Measurements from ENCODE around the gene UST. TPM values are rescaled to one million over a fixed set of nuclear protein-coding genes. Genes with fewer than 3 reads are reported as not detected.
"Not testable (repeated sequence)": the region's sequence is repeated elsewhere in the genome, so short reads cannot be mapped to it uniquely, and the experiment has no call there.

Gene UST
- polyA plus RNA-seq, 1 donor from 2014 or later, result 7.5 TPM

DNA sequence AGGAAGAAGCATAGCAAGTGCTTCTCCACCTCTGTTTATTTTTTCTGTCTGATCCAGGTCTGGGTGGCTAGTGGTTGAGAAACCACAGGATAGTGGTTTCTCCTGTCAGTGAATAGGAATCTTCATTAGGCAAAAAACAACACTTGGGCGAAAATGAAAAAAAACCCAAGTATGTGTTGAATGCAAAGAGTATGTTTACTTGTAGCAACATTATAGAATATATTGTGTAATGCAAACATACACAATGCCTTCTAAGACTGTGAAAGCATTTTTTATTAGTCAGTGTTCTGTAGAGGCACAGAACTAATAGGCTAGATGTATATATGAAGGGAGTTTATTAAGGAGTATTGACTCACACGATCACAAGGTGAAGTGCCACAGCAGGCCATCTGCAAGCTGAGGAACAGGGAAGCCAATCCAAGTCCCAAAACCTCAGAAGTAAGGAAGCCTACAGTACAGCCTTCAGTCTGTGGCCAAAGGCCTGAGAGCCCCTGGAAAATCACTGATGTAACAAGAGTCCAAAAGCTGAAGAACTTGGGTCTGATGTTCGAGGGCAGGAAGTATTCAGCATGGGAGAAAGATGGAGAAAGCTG is 111.1 kb downstream of the UST start:
- H3K27me3 ChIP-seq (ENCODE audit: insufficient read depth, low read depth, low read length), result no peaks in the 10 kb centered on the region
- H3K79me2 ChIP-seq (replicated peaks; ENCODE audit: insufficient read depth, low read length), result no peaks in the 10 kb centered on the region
- H2AFZ ChIP-seq (ENCODE audit: low read depth, low read length), result no peak overlapping the region
- no peaks in the 10 kb centered on the region for H4K20me1 ChIP-seq (ENCODE audit: insufficient read depth)
- no peak overlapping the region for H3K9ac ChIP-seq (ENCODE audit: low read length)
- H3K27ac ChIP-seq (ENCODE audit: low read length), result no peak overlapping the region
- no peaks in the 10 kb centered on the region for H3K9me2 ChIP-seq (ENCODE audit: insufficient read depth, low read length)
- no peaks in the 10 kb centered on the region for H3F3A ChIP-seq (ENCODE audit: insufficient read depth, low read length, poor library complexity, severe bottlenecking)
- H3K9me3 ChIP-seq (ENCODE audit: low read length), result no peaks in the 10 kb centered on the region
- no peak overlapping the region for H3K4me3 ChIP-seq (ENCODE audit: low read length)
- H3K4me2 ChIP-seq (ENCODE audit: low read length), result no peak overlapping the region
- no peaks in the 10 kb centered on the region for H3K36me3 ChIP-seq (ENCODE audit: insufficient read depth, low read length)
- TF ChIP-seq, protein P1, sequence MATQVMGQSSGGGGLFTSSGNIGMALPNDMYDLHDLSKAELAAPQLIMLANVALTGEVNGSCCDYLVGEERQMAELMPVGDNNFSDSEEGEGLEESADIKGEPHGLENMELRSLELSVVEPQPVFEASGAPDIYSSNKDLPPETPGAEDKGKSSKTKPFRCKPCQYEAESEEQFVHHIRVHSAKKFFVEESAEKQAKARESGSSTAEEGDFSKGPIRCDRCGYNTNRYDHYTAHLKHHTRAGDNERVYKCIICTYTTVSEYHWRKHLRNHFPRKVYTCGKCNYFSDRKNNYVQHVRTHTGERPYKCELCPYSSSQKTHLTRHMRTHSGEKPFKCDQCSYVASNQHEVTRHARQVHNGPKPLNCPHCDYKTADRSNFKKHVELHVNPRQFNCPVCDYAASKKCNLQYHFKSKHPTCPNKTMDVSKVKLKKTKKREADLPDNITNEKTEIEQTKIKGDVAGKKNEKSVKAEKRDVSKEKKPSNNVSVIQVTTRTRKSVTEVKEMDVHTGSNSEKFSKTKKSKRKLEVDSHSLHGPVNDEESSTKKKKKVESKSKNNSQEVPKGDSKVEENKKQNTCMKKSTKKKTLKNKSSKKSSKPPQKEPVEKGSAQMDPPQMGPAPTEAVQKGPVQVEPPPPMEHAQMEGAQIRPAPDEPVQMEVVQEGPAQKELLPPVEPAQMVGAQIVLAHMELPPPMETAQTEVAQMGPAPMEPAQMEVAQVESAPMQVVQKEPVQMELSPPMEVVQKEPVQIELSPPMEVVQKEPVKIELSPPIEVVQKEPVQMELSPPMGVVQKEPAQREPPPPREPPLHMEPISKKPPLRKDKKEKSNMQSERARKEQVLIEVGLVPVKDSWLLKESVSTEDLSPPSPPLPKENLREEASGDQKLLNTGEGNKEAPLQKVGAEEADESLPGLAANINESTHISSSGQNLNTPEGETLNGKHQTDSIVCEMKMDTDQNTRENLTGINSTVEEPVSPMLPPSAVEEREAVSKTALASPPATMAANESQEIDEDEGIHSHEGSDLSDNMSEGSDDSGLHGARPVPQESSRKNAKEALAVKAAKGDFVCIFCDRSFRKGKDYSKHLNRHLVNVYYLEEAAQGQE (IDR thresholded peaks at IDR 0.05; ENCODE audit: borderline replicate concordance), result no peak
- TF ChIP-seq POLR2AphosphoS5 (IDR thresholded peaks at IDR 0.05) (no peak), RAD21 (conservative IDR thresholded peaks at IDR 0.05) (no peak), TAF1 (IDR thresholded peaks at IDR 0.05; ENCODE audit: low read depth) (no peak), EZH2 (IDR thresholded peaks at IDR 0.05; ENCODE audit: borderline replicate concordance, insufficient read depth, low read length, poor library complexity, severe bottlenecking) (no peak), SMC3 (conservative IDR thresholded peaks at IDR 0.05; ENCODE audit: poor library complexity) (no peak), MXI1 (conservative IDR thresholded peaks at IDR 0.05; ENCODE audit: poor library complexity, severe bottlenecking) (no peak), EP300 (conservative IDR thresholded peaks at IDR 0.05; ENCODE audit: poor library complexity, severe bottlenecking) (no peak)
- TF ChIP-seq, protein P2, sequence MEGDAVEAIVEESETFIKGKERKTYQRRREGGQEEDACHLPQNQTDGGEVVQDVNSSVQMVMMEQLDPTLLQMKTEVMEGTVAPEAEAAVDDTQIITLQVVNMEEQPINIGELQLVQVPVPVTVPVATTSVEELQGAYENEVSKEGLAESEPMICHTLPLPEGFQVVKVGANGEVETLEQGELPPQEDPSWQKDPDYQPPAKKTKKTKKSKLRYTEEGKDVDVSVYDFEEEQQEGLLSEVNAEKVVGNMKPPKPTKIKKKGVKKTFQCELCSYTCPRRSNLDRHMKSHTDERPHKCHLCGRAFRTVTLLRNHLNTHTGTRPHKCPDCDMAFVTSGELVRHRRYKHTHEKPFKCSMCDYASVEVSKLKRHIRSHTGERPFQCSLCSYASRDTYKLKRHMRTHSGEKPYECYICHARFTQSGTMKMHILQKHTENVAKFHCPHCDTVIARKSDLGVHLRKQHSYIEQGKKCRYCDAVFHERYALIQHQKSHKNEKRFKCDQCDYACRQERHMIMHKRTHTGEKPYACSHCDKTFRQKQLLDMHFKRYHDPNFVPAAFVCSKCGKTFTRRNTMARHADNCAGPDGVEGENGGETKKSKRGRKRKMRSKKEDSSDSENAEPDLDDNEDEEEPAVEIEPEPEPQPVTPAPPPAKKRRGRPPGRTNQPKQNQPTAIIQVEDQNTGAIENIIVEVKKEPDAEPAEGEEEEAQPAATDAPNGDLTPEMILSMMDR (IDR thresholded peaks at IDR 0.05; ENCODE audit: poor library complexity, severe bottlenecking), result no peak

GRCh38 chr6:148864132-148864531 is 117.3 kb downstream of the UST start:
- H3K27ac ChIP-seq (ENCODE audit: low read length); H2AFZ ChIP-seq (ENCODE audit: low read depth, low read length); H3K4me2 ChIP-seq (ENCODE audit: low read length); H3K9me3 ChIP-seq (ENCODE audit: low read length); H3K4me3 ChIP-seq (ENCODE audit: low read length); H3K9me2 ChIP-seq (ENCODE audit: insufficient read depth, low read length); H3K27me3 ChIP-seq (ENCODE audit: insufficient read depth, low read depth, low read length); H3K36me3 ChIP-seq (ENCODE audit: insufficient read depth, low read length); H3K9ac ChIP-seq (ENCODE audit: low read length); H4K20me1 ChIP-seq (ENCODE audit: insufficient read depth); H3K79me2 ChIP-seq (replicated peaks; ENCODE audit: insufficient read depth, low read length); H3F3A ChIP-seq (ENCODE audit: insufficient read depth, low read length, poor library complexity, severe bottlenecking): not testable (repeated sequence)

DNA sequence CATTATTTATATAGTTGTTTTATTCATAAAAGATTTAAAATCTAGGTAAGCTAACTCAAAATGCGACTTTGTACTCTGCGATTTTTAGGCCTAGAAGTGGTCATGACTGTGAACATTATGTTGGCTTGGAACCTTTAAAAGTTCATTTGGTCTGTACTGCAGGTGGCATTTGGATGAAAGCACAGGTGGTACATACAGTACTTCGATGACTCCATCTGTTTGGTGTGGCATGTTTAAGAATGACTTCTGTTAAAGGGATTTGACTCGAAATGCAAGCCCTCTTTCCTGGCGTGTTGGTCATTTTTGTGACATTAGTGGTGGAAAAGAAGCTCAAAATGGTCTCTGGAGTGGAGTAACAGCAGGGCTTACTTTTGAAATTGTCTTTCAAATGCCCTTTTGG is 118.1 kb downstream of the UST start:
- Histone ChIP-seq H3K27ac (ENCODE audit: low read length) (no peak overlapping the region), H3K9me2 (ENCODE audit: insufficient read depth, low read length) (no peaks in the 10 kb centered on the region), H3K27me3 (ENCODE audit: insufficient read depth, low read depth, low read length) (no peaks in the 10 kb centered on the region), H2AFZ (ENCODE audit: low read depth, low read length) (no peak overlapping the region), H3K9me3 (ENCODE audit: low read length) (no peaks in the 10 kb centered on the region), H4K20me1 (ENCODE audit: insufficient read depth) (no peaks in the 10 kb centered on the region), H3K36me3 (ENCODE audit: insufficient read depth, low read length) (no peaks in the 10 kb centered on the region), H3F3A (ENCODE audit: insufficient read depth, low read length, poor library complexity, severe bottlenecking) (no peaks in the 10 kb centered on the region), H3K4me3 (ENCODE audit: low read length) (no peak overlapping the region), H3K9ac (ENCODE audit: low read length) (no peak overlapping the region), H3K79me2 (replicated peaks; ENCODE audit: insufficient read depth, low read length) (no peaks in the 10 kb centered on the region), H3K4me2 (ENCODE audit: low read length) (no peak overlapping the region)
- TF ChIP-seq RAD21 (conservative IDR thresholded peaks at IDR 0.05) (no peak), EP300 (conservative IDR thresholded peaks at IDR 0.05; ENCODE audit: poor library complexity, severe bottlenecking) (no peak), MXI1 (conservative IDR thresholded peaks at IDR 0.05; ENCODE audit: poor library complexity, severe bottlenecking) (no peak), POLR2AphosphoS5 (IDR thresholded peaks at IDR 0.05) (no peak), EZH2 (IDR thresholded peaks at IDR 0.05; ENCODE audit: borderline replicate concordance, insufficient read depth, low read length, poor library complexity, severe bottlenecking) (no peak), SMC3 (conservative IDR thresholded peaks at IDR 0.05; ENCODE audit: poor library complexity) (no peak), TAF1 (IDR thresholded peaks at IDR 0.05; ENCODE audit: low read depth) (no peak)
- TF ChIP-seq, protein P1 (IDR thresholded peaks at IDR 0.05; ENCODE audit: borderline replicate concordance), result no peak
- TF ChIP-seq, protein P2 (IDR thresholded peaks at IDR 0.05; ENCODE audit: poor library complexity, severe bottlenecking), result no peak
